SK-N-SH treated with all-trans-retinoic acid at 6 μM for 48 hours (cell line): ENCODE measurements around the gene ITPKB.

Experiments used
- ATAC-seq: fragments of 200-7000 bp; cut with Tn5 transposase; 3 replicates; pipeline ENCODE4 v1.9.1; 2020; ENCODE audit warnings: mild to moderate bottlenecking, moderate library complexity
- BACH2 ChIP-seq: fragments of 250-450 bp; sonication (Bioruptor Pico); IDR thresholded peaks from 2 replicates; pipeline ENCODE4 v1.9.0; 2021; ENCODE audit warnings: mild to moderate bottlenecking, borderline replicate concordance
- CSDC2 ChIP-seq: fragments of 250-450 bp; sonication (Bioruptor Pico); IDR thresholded peaks from 2 replicates; pipeline ENCODE4 v1.5.0; 2020; ENCODE audit warnings: mild to moderate bottlenecking, moderate library complexity
- CSRNP3 ChIP-seq: fragments of 250-450 bp; sonication (Bioruptor Pico); IDR thresholded peaks from 2 replicates; pipeline ENCODE4 v1.5.1; 2021; ENCODE audit warnings: mild to moderate bottlenecking, moderate library complexity
- ESRRG ChIP-seq: fragments of 250-450 bp; sonication (Bioruptor Pico); IDR thresholded peaks from 2 replicates; pipeline ENCODE4 v1.6.1; 2021; ENCODE audit warnings: mild to moderate bottlenecking
- GLIS3 ChIP-seq: fragments of 250-450 bp; sonication (Bioruptor Pico); IDR thresholded peaks from 2 replicates; pipeline ENCODE4 v1.5.0; 2020; ENCODE audit warnings: mild to moderate bottlenecking, moderate library complexity
- ISL1 ChIP-seq: fragments of 250-450 bp; sonication (Bioruptor Pico); IDR thresholded peaks from 2 replicates; pipeline ENCODE4 v2.1.2; 2022; ENCODE audit warnings: mild to moderate bottlenecking, moderate library complexity
- OSR1 ChIP-seq: fragments of 250-450 bp; sonication (Bioruptor Pico); IDR thresholded peaks from 2 replicates; pipeline ENCODE4 v1.8.0; 2022; ENCODE audit warnings: moderate library complexity, mild to moderate bottlenecking, inconsistent platforms
- PATZ1 ChIP-seq: fragments of 250-450 bp; sonication (Bioruptor Pico); IDR thresholded peaks from 2 replicates; pipeline ENCODE4 v1.8.0; 2020; ENCODE audit warnings: mild to moderate bottlenecking, moderate library complexity, borderline replicate concordance
- PPARA ChIP-seq: fragments of 250-450 bp; sonication (Bioruptor Pico); IDR thresholded peaks from 2 replicates; pipeline ENCODE4 v1.5.0; 2020; ENCODE audit warnings: mild to moderate bottlenecking, borderline replicate concordance
- RARB ChIP-seq: fragments of 250-450 bp; sonication (Bioruptor Pico); IDR thresholded peaks from 2 replicates; pipeline ENCODE4 v1.8.0; 2021; ENCODE audit warnings: mild to moderate bottlenecking, moderate library complexity
- SNAI2 ChIP-seq: fragments of 250-450 bp; sonication (Bioruptor Pico); IDR thresholded peaks from 2 replicates; pipeline ENCODE4 v1.5.0; 2020; ENCODE audit warnings: mild to moderate bottlenecking, moderate library complexity
- TCF4 ChIP-seq: fragments of 250-450 bp; sonication (Bioruptor Pico); IDR thresholded peaks from 2 replicates; pipeline ENCODE4 v1.8.0; 2021; ENCODE audit warnings: mild to moderate bottlenecking, moderate library complexity, borderline replicate concordance
- TOX ChIP-seq: fragments of 250-450 bp; sonication (Bioruptor Pico); IDR thresholded peaks from 2 replicates; pipeline ENCODE4 v1.8.0; 2021; ENCODE audit warnings: mild to moderate bottlenecking, moderate library complexity, borderline replicate concordance
- TSHZ2 ChIP-seq: fragments of 250-450 bp; sonication (Bioruptor Pico); IDR thresholded peaks from 2 replicates; pipeline ENCODE4 v1.5.0; 2020; ENCODE audit warnings: mild to moderate bottlenecking, moderate library complexity
- ZC3H10 ChIP-seq: fragments of 250-450 bp; sonication (Bioruptor Pico); IDR thresholded peaks from 2 replicates; pipeline ENCODE4 v1.5.1; 2021; ENCODE audit warnings: mild to moderate bottlenecking, moderate library complexity
- ZFP30 ChIP-seq: fragments of 450-650 bp; formaldehyde crosslinking; IDR thresholded peaks from 2 replicates; pipeline ENCODE4 v1.5.0; 2022; ENCODE audit warnings: mild to moderate bottlenecking, moderate library complexity
- ZNF565 ChIP-seq: fragments of 450-650 bp; formaldehyde crosslinking; conservative IDR thresholded peaks from 2 replicates; pipeline ENCODE4 v1.5.0; 2020; ENCODE audit warnings: low read depth, mild to moderate bottlenecking, moderate library complexity
- ZNF70 ChIP-seq: fragments of 450-650 bp; formaldehyde crosslinking; IDR thresholded peaks from 2 replicates; pipeline ENCODE4 v1.5.0; 2020; ENCODE audit warnings: mild to moderate bottlenecking, moderate library complexity
- ZNF8 ChIP-seq: fragments of 450-650 bp; formaldehyde crosslinking; IDR thresholded peaks from 2 replicates; pipeline ENCODE4 v1.5.0; 2020; ENCODE audit warnings: mild to moderate bottlenecking, moderate library complexity
- TF ChIP-seq, protein P1 (sequence below): fragments of 250-450 bp; sonication (Bioruptor Pico); IDR thresholded peaks from 2 replicates; pipeline ENCODE4 v1.8.0; 2021; ENCODE audit warnings: low read depth, mild to moderate bottlenecking, moderate library complexity, borderline replicate concordance
- TF ChIP-seq, protein P2 (sequence below): fragments of 250-450 bp; sonication (Bioruptor Pico); IDR thresholded peaks from 2 replicates; pipeline ENCODE4 v1.5.1; 2020; ENCODE audit warnings: low read depth, mild to moderate bottlenecking, moderate library complexity

Gene ITPKB

DNA sequence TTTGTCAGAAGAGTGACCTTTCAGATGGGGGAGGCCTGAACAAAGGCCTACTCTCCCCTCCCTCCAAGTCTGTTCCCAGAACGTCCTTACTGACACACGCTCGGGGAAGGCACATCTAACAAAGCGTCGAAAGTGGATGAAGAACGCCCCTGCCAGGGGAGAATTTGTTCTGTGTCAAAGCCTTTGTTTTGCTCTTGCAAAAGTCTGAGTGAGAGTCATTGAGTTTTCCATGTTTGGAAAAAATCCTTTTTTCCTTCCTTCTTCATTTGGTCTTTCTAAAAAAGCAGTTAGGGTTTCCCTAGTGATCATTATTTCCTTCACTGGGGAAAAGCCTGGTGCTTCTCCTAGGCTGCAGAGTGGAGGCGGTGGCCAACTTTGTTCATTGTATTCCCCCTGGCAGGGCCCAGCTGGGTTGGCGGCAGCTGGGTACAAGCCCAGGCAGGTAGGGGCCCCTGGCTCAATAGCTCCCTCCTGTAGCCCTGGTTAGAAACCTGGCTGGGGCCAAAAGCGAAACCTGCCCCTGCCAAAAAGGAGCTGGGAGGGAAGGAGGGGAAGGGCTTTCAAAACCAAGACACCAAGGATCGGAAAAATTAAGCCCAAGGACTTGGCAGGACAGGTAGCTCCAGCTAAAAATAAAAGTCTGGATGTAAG is 81.1 kb downstream of the ITPKB start:
- TF ChIP-seq, protein P1, sequence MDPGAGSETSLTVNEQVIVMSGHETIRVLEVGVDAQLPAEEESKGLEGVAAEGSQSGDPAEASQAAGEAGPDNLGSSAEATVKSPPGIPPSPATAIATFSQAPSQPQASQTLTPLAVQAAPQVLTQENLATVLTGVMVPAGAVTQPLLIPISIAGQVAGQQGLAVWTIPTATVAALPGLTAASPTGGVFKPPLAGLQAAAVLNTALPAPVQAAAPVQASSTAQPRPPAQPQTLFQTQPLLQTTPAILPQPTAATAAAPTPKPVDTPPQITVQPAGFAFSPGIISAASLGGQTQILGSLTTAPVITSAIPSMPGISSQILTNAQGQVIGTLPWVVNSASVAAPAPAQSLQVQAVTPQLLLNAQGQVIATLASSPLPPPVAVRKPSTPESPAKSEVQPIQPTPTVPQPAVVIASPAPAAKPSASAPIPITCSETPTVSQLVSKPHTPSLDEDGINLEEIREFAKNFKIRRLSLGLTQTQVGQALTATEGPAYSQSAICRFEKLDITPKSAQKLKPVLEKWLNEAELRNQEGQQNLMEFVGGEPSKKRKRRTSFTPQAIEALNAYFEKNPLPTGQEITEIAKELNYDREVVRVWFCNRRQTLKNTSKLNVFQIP (CRISPR knock-in tag), result no peak
- no peak for TF ChIP-seq SNAI2 (CRISPR knock-in tag)
- no peak for TF ChIP-seq TSHZ2
- no peak for TF ChIP-seq GLIS3 (CRISPR knock-in tag)
- no peak for TF ChIP-seq ZFP30 (CRISPR knock-in tag)
- no peak for TF ChIP-seq TCF4 (CRISPR knock-in tag)
- no peak for TF ChIP-seq ZNF565 (CRISPR knock-in tag)
- no peak for ATAC-seq

DNA sequence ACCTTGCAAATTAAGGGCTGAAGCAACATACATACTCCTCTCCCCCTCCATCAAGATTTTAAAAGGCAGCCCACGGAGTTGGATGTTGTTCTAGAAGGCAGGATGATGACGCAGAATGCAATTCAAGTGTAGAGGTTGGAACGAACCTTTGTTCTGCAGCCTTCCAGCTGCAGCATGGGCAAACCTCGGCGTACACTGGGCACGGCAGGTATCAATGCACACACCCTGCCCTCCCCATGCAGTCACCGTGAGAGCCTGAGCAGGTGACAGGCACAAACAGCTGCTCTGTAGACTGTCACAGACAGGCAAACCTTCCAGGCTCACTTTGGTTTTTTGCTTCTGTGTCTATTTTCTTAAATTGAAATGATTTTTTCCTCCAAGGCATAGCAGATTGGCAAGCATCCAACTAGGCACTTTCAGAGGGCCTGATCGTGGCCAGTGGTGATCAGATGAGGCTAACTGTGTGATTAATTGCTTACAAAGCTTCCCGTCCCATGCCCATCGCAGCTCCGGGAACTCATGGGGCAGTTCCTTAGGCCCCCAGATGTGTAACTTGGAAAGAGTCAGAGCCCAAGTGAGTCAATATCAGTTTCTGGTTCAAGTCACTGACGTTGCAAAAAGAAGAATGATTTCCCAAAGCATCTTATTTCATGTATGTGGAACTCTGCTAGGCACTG is 82.3 kb downstream of the ITPKB start:
- ATAC-seq, result peak; percentile 83
- TF ChIP-seq TOX (CRISPR knock-in tag) (peak; percentile 33; the same call in 1 of the 2 replicates), CSDC2 (CRISPR knock-in tag) (no peak)

DNA sequence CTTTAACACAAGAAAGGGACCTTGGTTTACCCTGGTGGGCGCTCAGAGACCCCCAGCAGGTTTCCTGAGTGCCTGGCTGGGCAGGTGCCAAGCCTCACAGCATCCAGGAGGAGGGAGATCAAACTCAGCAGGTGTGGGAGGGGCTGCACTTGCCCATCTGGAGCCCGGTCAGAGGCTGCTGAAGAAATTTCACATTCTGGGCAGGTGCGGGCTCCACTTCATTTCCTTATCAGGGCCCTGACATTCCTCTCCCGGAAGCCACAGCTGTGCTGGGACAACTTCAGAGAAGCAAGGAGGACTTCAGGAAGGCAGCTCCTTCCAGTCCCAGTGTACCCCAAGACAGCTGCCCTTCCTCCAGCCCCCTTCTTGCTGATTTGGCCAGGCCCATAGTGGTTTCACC is 82.9 kb downstream of the ITPKB start:
- TF ChIP-seq TSHZ2 (no peak), SNAI2 (CRISPR knock-in tag) (no peak), BACH2 (no peak), RARB (CRISPR knock-in tag) (no peak), TCF4 (CRISPR knock-in tag) (no peak), ZNF70 (CRISPR knock-in tag) (no peak), CSRNP3 (no peak), ZNF8 (CRISPR knock-in tag) (no peak), OSR1 (CRISPR knock-in tag) (no peak), TOX (CRISPR knock-in tag) (no peak), PPARA (no peak), ZC3H10 (CRISPR knock-in tag) (no peak), PATZ1 (CRISPR knock-in tag) (no peak), GLIS3 (CRISPR knock-in tag) (no peak), ZFP30 (CRISPR knock-in tag) (no peak), ZNF565 (CRISPR knock-in tag) (no peak), ESRRG (CRISPR knock-in tag) (no peak), ISL1 (CRISPR knock-in tag) (no peak), CSDC2 (CRISPR knock-in tag) (no peak)
- TF ChIP-seq, protein P2, sequence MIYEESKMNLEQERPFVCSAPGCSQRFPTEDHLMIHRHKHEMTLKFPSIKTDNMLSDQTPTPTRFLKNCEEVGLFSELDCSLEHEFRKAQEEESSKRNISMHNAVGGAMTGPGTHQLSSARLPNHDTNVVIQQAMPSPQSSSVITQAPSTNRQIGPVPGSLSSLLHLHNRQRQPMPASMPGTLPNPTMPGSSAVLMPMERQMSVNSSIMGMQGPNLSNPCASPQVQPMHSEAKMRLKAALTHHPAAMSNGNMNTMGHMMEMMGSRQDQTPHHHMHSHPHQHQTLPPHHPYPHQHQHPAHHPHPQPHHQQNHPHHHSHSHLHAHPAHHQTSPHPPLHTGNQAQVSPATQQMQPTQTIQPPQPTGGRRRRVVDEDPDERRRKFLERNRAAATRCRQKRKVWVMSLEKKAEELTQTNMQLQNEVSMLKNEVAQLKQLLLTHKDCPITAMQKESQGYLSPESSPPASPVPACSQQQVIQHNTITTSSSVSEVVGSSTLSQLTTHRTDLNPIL, result no peak
- ATAC-seq, result peak; percentile 4; the same call in 2 of the 3 replicates
